Measurements from ENCODE around the gene RNF145. TPM values are rescaled to one million over a fixed set of nuclear protein-coding genes. Genes with fewer than 3 reads are reported as not detected.

Gene RNF145
- total and polyA plus RNA-seq, 2 donors (not counting 1 experiment from before 2014, with no cell fraction given), result 24.5 to 57.2 TPM

- Histone ChIP-seq H3K9me3 (ENCODE audit: control extremely low read depth in 1 of 3, control insufficient read depth in 2 of 3, insufficient read depth in 1 of 3, low read length in 2 of 3) (no peaks in the 10 kb centered on the region), H3K79me2 (ENCODE audit: control insufficient read depth, insufficient read depth, low read length) (no peaks in the 10 kb centered on the region), H3K4me3 (ENCODE audit: control extremely low read depth in 1 of 5, extremely low read depth in 1 of 5, insufficient read depth in 1 of 5, low read depth in 2 of 5, low read length in 4 of 5) (no peak overlapping the region), H3K4me2 (replicated peaks; ENCODE audit: low read depth, low read length, poor library complexity, severe bottlenecking) (no peak overlapping the region), H3K27me3 (replicated peaks in 1 of 4; ENCODE audit: control extremely low read depth in 1 of 4, control insufficient read depth in 3 of 4, insufficient read depth in 4 of 4, low read length in 3 of 4) (no peaks in the 10 kb centered on the region), H3K4me1 (ENCODE audit: control insufficient read depth in 2 of 2, insufficient read depth in 2 of 2, low read length in 2 of 2) (no peaks in the 10 kb centered on the region), H4K20me1 (ENCODE audit: control insufficient read depth, insufficient read depth, low read length, poor library complexity, severe bottlenecking) (no peaks in the 10 kb centered on the region), H3K27ac (ENCODE audit: low read length in 2 of 2) (no peak overlapping the region), H3K36me3 (replicated peaks in 1 of 2; ENCODE audit: control extremely low read depth in 1 of 2, control insufficient read depth in 1 of 2, extremely low read depth in 1 of 2, insufficient read depth in 2 of 2, low read length in 1 of 2) (no peaks in the 10 kb centered on the region), H2AFZ (ENCODE audit: insufficient read depth, low read depth, low read length, poor library complexity, severe bottlenecking) (no peak overlapping the region), H3K9ac (ENCODE audit: low read length) (no peak overlapping the region)
- ATAC-seq (ENCODE audit: low read depth) (peak; percentile 58), DNase-seq (peak; percentile 71)
- CTCF ChIA-PET, result interaction anchor here (0.8 to 3.0 kb wide), 40 partner anchors 11 to 1373 kb away, joined by 3 to 60 read pairs (median 5); no protein-coding TSS in a partner anchor
- H3K9me3 Mint-ChIP-seq (ENCODE audit: insufficient read depth), result no peaks in the 10 kb centered on the region
- TF ChIP-seq CTCF (IDR thresholded peaks at IDR 0.05) (peak; percentile 91), EZH2 (IDR thresholded peaks at IDR 0.05; ENCODE audit: borderline replicate concordance, insufficient read depth, low read depth, low read length, poor library complexity, severe bottlenecking) (no peak)
- POLR2A ChIA-PET, result no interaction called here
- no peaks in the 10 kb centered on the region for H3K4me1 Mint-ChIP-seq
- peaks cover 13% of the 10 kb centered on the region for H3K27me3 Mint-ChIP-seq
- H3K27ac Mint-ChIP-seq, result no peak overlapping the region
- intact Hi-C loops (cut with micrococcal nuclease), result loop anchor here (1.0 to 5.0 kb wide), 9 partner anchors 438 to 1371 kb away; no protein-coding TSS in a partner anchor
- WGBS (ENCODE audit: insufficient coverage), result 86% methylated on average over 2 of the region's 11 CpGs
- H3K4me3 Mint-ChIP-seq, result no peak overlapping the region
Measured at GRCh38 chr5:159133041-159133741, 76.2 kb downstream of the RNF145 start.

GRCh38 chr5:159132429-159133040, 76.8 kb downstream of the RNF145 start:
- Histone ChIP-seq H2AFZ (ENCODE audit: insufficient read depth, low read depth, low read length, poor library complexity, severe bottlenecking) (no peak overlapping the region), H3K27ac (ENCODE audit: low read length in 2 of 2) (no peak overlapping the region), H4K20me1 (ENCODE audit: control insufficient read depth, insufficient read depth, low read length, poor library complexity, severe bottlenecking) (no peaks in the 10 kb centered on the region), H3K36me3 (replicated peaks in 1 of 2; ENCODE audit: control extremely low read depth in 1 of 2, control insufficient read depth in 1 of 2, extremely low read depth in 1 of 2, insufficient read depth in 2 of 2, low read length in 1 of 2) (no peaks in the 10 kb centered on the region), H3K4me3 (ENCODE audit: control extremely low read depth in 1 of 5, extremely low read depth in 1 of 5, insufficient read depth in 1 of 5, low read depth in 2 of 5, low read length in 4 of 5) (no peak overlapping the region), H3K4me1 (ENCODE audit: control insufficient read depth in 2 of 2, insufficient read depth in 2 of 2, low read length in 2 of 2) (no peaks in the 10 kb centered on the region), H3K4me2 (replicated peaks; ENCODE audit: low read depth, low read length, poor library complexity, severe bottlenecking) (no peak overlapping the region), H3K27me3 (replicated peaks in 1 of 4; ENCODE audit: control extremely low read depth in 1 of 4, control insufficient read depth in 3 of 4, insufficient read depth in 4 of 4, low read length in 3 of 4) (no peaks in the 10 kb centered on the region), H3K9me3 (ENCODE audit: control extremely low read depth in 1 of 3, control insufficient read depth in 2 of 3, insufficient read depth in 1 of 3, low read length in 2 of 3) (no peaks in the 10 kb centered on the region), H3K79me2 (ENCODE audit: control insufficient read depth, insufficient read depth, low read length) (no peaks in the 10 kb centered on the region), H3K9ac (ENCODE audit: low read length) (no peak overlapping the region)
- DNase-seq (no peak), ATAC-seq (ENCODE audit: low read depth) (no peak)
- no CpG with 5 or more reads among the region's 5 CpGs for WGBS (ENCODE audit: insufficient coverage)
- POLR2A ChIA-PET, result interaction anchor here (0.5 kb wide), 1 partner anchor 236 kb away, joined by 6 read pairs; no protein-coding TSS in a partner anchor
- Mint-ChIP-seq H3K9me3 (ENCODE audit: insufficient read depth) (no peaks in the 10 kb centered on the region), H3K27me3 (peaks cover 13% of the 10 kb centered on the region), H3K4me1 (no peaks in the 10 kb centered on the region), H3K4me3 (no peak overlapping the region), H3K27ac (no peak overlapping the region)
- TF ChIP-seq EZH2 (IDR thresholded peaks at IDR 0.05; ENCODE audit: borderline replicate concordance, insufficient read depth, low read depth, low read length, poor library complexity, severe bottlenecking) (no peak), CTCF (IDR thresholded peaks at IDR 0.05) (no peak)
- CTCF ChIA-PET, result interaction anchor here (0.8 to 3.0 kb wide), 46 partner anchors 10 to 1374 kb away, joined by 3 to 60 read pairs (median 5); no protein-coding TSS in a partner anchor
- intact Hi-C loops (cut with micrococcal nuclease), result loop anchor here (1.0 to 5.0 kb wide), 9 partner anchors 437 to 1370 kb away; no protein-coding TSS in a partner anchor
